ENCODE data around the gene OSCP1. TPM values are rescaled to one million over a fixed set of nuclear protein-coding genes. Genes with fewer than 3 reads are reported as not detected.
A peak's percentile ranks its signal among the peaks of the same experiment; 100 is the strongest.

The OSCP1 gene
- total RNA-seq, 1 experiment from 2014 or later, result 5.5 TPM

DNA sequence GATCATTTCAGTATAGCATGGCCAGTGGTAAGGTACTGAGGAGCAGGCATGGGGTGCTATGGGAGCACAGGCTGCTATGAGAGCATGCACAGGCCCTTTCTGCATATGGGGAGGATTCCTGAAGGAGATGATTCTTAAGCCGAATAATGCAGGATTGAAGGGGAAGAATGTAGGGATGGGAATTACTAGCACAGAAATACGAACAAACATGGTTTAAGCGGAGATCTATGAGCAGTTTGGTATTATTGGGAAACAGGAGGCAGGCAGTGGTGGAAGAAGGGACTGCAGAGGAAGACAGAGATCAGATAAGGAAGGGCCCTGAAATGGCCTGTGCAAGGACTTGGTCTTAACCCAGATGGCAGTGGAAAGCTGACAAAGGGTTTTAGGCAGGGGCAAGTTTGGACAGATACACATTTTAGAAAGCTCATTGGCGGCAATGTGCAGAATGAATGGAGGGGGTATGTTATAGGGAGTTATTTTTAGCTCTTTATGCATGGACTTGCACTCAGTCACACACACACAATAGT lies 1.7 kb downstream of the OSCP1 start:
- Histone ChIP-seq H3K27ac (ENCODE audit: low read length) (no peak overlapping the region), H3K4me3 (ENCODE audit: low read depth in 2 of 2, low read length in 2 of 2) (no peak overlapping the region), H3K27me3 (ENCODE audit: control insufficient read depth, insufficient read depth, low read length) (no peaks in the 10 kb centered on the region), H3K4me1 (ENCODE audit: control insufficient read depth, insufficient read depth, low read length) (peaks cover 3% of the 10 kb centered on the region; the same call in 1 of the 2 replicates), H3K36me3 (ENCODE audit: control insufficient read depth, insufficient read depth, low read length) (no peaks in the 10 kb centered on the region), H3K9me3 (ENCODE audit: control insufficient read depth, insufficient read depth, low read depth, low read length) (no peaks in the 10 kb centered on the region)
- CTCF ChIA-PET, result interaction anchor here (1.3 kb wide), 1 partner anchor 299 kb away, joined by 3 read pairs; the partner anchor contains the start of gene TRAPPC3
- in situ Hi-C loops (cut with HindIII; ENCODE audit: low pct_unique_long_range_greater_than_20kb, low sequenced_read_pairs) (no loop called here), intact Hi-C loops (cut with micrococcal nuclease; ENCODE audit: unreplicated experiment) (no loop called here)
- no peak for ATAC-seq
- TF ChIP-seq CTCF (IDR thresholded peaks at IDR 0.05), result no peak
- no peak for TF ChIP-seq TCF7L2 (IDR thresholded peaks at IDR 0.05; ENCODE audit: low read depth, low read length)
- no peak for TF ChIP-seq SIN3A (IDR thresholded peaks at IDR 0.05; ENCODE audit: borderline replicate concordance, insufficient read depth, low read depth, low read length)
- no peak for TF ChIP-seq POLR2AphosphoS5 (IDR thresholded peaks at IDR 0.05; ENCODE audit: low read depth, low read length)
- TF ChIP-seq, protein P1, sequence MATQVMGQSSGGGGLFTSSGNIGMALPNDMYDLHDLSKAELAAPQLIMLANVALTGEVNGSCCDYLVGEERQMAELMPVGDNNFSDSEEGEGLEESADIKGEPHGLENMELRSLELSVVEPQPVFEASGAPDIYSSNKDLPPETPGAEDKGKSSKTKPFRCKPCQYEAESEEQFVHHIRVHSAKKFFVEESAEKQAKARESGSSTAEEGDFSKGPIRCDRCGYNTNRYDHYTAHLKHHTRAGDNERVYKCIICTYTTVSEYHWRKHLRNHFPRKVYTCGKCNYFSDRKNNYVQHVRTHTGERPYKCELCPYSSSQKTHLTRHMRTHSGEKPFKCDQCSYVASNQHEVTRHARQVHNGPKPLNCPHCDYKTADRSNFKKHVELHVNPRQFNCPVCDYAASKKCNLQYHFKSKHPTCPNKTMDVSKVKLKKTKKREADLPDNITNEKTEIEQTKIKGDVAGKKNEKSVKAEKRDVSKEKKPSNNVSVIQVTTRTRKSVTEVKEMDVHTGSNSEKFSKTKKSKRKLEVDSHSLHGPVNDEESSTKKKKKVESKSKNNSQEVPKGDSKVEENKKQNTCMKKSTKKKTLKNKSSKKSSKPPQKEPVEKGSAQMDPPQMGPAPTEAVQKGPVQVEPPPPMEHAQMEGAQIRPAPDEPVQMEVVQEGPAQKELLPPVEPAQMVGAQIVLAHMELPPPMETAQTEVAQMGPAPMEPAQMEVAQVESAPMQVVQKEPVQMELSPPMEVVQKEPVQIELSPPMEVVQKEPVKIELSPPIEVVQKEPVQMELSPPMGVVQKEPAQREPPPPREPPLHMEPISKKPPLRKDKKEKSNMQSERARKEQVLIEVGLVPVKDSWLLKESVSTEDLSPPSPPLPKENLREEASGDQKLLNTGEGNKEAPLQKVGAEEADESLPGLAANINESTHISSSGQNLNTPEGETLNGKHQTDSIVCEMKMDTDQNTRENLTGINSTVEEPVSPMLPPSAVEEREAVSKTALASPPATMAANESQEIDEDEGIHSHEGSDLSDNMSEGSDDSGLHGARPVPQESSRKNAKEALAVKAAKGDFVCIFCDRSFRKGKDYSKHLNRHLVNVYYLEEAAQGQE (IDR thresholded peaks at IDR 0.05; ENCODE audit: insufficient read depth in 1 of 2, low read depth in 2 of 2, low read length in 1 of 2), result no peak
- POLR2A ChIA-PET, result interaction anchor here (0.5 kb wide), 1 partner anchor 14 kb away, joined by 3 read pairs; no protein-coding TSS in a partner anchor
- TSS peak; percentile 59 for BruUV-seq (replicated peaks)
- no peak for DNase-seq (ENCODE audit: low read depth, low spot score)

- TF ChIP-seq SIN3A (IDR thresholded peaks at IDR 0.05; ENCODE audit: borderline replicate concordance, insufficient read depth, low read depth, low read length) (no peak), CTCF (IDR thresholded peaks at IDR 0.05) (no peak), TCF7L2 (IDR thresholded peaks at IDR 0.05; ENCODE audit: low read depth, low read length) (no peak), POLR2AphosphoS5 (IDR thresholded peaks at IDR 0.05; ENCODE audit: low read depth, low read length) (no peak)
- TF ChIP-seq, protein P1 (IDR thresholded peaks at IDR 0.05; ENCODE audit: insufficient read depth in 1 of 2, low read depth in 2 of 2, low read length in 1 of 2), result no peak
- Histone ChIP-seq H3K9me3 (ENCODE audit: control insufficient read depth, insufficient read depth, low read depth, low read length) (no peaks in the 10 kb centered on the region), H3K27me3 (ENCODE audit: control insufficient read depth, insufficient read depth, low read length) (no peaks in the 10 kb centered on the region), H3K27ac (ENCODE audit: low read length) (no peak overlapping the region), H3K4me1 (ENCODE audit: control insufficient read depth, insufficient read depth, low read length) (peaks cover 3% of the 10 kb centered on the region; the same call in 1 of the 2 replicates), H3K4me3 (ENCODE audit: low read depth in 2 of 2, low read length in 2 of 2) (no peak overlapping the region), H3K36me3 (ENCODE audit: control insufficient read depth, insufficient read depth, low read length) (no peaks in the 10 kb centered on the region)
- ATAC-seq, result no peak
- ChIA-PET CTCF (no interaction called here), POLR2A (no interaction called here)
- intact Hi-C loops (cut with micrococcal nuclease; ENCODE audit: unreplicated experiment), result no loop called here
- in situ Hi-C loops (cut with HindIII; ENCODE audit: low pct_unique_long_range_greater_than_20kb, low sequenced_read_pairs), result no loop called here
- BruUV-seq (replicated peaks), result no TSS peak
- no peak for DNase-seq (ENCODE audit: low read depth, low spot score)
Observed at GRCh38 chr1:36447450-36447849, 2.8 kb downstream of the OSCP1 start.
